HepG2 (cell line): ENCODE results near the gene SLC38A2. TPM values are rescaled to one million over a fixed set of nuclear protein-coding genes. Genes with fewer than 3 reads are reported as not detected.

Experiments used
- CHD2 ChIP-seq: IDR thresholded peaks from 2 replicates; pipeline ENCODE4 v1.6.1; 2011; ENCODE audit warnings: low read depth, low read length, improper control_type of control experiment
- NFE2L1 ChIP-seq: sonication (generic); formaldehyde crosslinking; IDR thresholded peaks from 2 replicates; pipeline ENCODE4 v1.4.0; 2020; ENCODE audit warnings: missing genetic modification reagents, mild to moderate bottlenecking, borderline replicate concordance
- POLR2AphosphoS5 ChIP-seq: IDR thresholded peaks from 2 replicates; pipeline ENCODE4 v1.6.1; 2012; ENCODE audit warnings: low read depth, low read length
- SAP130 ChIP-seq: IDR thresholded peaks from 2 replicates; pipeline ENCODE4 v1.6.1; 2016; ENCODE audit warnings: low read depth
- ZNF547 ChIP-seq: sonication (generic); formaldehyde crosslinking; IDR thresholded peaks from 2 replicates; pipeline ENCODE4 v1.5.1; 2020; ENCODE audit warnings: mild to moderate bottlenecking, missing genetic modification reagents
- polyA plus RNA-seq, 8 experiments: library from polyadenylated mRNA; depleted of rRNA in 3 of 8; stranded (reverse) in 7 of 8; unstranded in 1 of 8; fragments of >200 nt; fragmentation: Illumina TruSeq in 4 of 8; extraction: Trizol in 4 of 8; gene quantifications; 2 replicates each; pipeline versions ENCODE4 v1.2.1 to v1.2.3, GENCODE V29; 2011 to 2016; ENCODE audit warnings: low read depth in 4 of 8, missing spikeins in 1 of 8, mixed read lengths in 1 of 8; ENCODE audit not compliant: insufficient read depth in 1 of 8
- total RNA-seq, 5 experiments: library from RNA; depleted of rRNA; stranded (reverse); fragments of >200 nt; fragmentation: Illumina TruSeq; extraction: Trizol; gene quantifications; 2 replicates each; pipeline ENCODE4 v1.2.3, GENCODE V29; 2016; ENCODE audit warnings: low read depth in 1 of 5
- TF ChIP-seq, protein P1 (sequence below): sonication (generic); formaldehyde crosslinking; IDR thresholded peaks from 2 replicates; pipeline ENCODE4 v1.9.0; 2021; ENCODE audit warnings: mild to moderate bottlenecking, missing genetic modification reagents
- TF ChIP-seq, protein P2 (sequence below): sonication (generic); formaldehyde crosslinking; conservative IDR thresholded peaks from 2 replicates; pipeline ENCODE4 v1.8.0; 2022; ENCODE audit warnings: mild to moderate bottlenecking, moderate library complexity, missing genetic modification reagents
- TF ChIP-seq, protein P3 (sequence below): sonication (generic); formaldehyde crosslinking; IDR thresholded peaks from 2 replicates; pipeline ENCODE4 v1.4.0; 2020; ENCODE audit warnings: mild to moderate bottlenecking, missing genetic modification reagents
- TF ChIP-seq, protein P4 (sequence below): sonication (generic); formaldehyde crosslinking; IDR thresholded peaks from 2 replicates; pipeline ENCODE4 v1.4.0; 2020; ENCODE audit warnings: missing genetic modification reagents
- TF ChIP-seq, protein P5 (sequence below): sonication (generic); formaldehyde crosslinking; IDR thresholded peaks from 2 replicates; pipeline ENCODE4 v1.5.0; 2020; ENCODE audit warnings: missing genetic modification reagents
- TF ChIP-seq, protein P6 (sequence below): sonication (generic); formaldehyde crosslinking; IDR thresholded peaks from 2 replicates; pipeline ENCODE4 v1.4.0; 2020; ENCODE audit warnings: missing genetic modification reagents
- TF ChIP-seq, protein P7 (sequence below): sonication (generic); formaldehyde crosslinking; conservative IDR thresholded peaks from 2 replicates; pipeline ENCODE4 v1.5.0; 2020; ENCODE audit warnings: missing genetic modification reagents

The SLC38A2 gene
- total and polyA plus RNA-seq, 2 of the 13 experiments (the other 11 are each of a cell fraction or from before 2014, with no cell fraction given), result 368 to 880 TPM

DNA sequence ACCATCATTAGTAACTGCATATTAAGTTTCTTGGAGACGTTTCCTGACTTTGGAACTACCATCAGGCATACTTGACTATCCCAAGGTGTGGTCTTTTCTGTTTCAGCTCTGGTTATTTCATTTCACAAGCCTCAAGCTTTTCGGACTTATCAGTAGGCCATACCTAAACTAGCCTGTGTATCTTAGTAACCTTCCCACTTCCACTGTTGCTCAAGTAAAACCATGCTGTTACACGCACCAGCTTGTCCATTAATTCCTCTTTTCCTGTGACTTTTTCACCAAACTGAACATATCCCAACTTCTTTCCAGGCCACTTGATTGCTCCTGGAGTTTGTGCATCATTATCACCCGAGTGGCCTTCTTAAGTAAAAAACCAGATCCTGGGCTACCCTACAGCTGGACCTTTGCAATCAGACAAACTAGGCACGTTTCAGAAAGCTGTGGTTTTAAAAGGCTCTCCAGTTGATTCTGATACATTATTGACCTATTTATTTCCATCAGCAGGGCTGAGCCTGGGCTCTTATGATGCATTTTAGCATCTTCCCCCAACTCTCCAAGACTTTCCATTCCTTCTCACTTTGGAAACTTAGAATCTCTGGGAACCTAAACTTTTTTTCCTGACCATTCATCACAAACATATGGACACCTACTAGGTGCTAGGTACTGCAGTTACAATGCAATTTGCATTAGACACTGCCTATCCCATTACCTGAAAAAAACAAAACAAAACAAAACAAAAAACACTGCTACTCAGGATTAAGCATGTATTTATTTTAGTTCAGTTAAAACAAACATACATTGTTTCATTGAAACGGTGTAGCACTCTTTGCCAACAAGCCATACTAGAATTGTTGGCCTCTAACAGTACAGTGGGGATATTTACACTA, 14.9 kb downstream of the SLC38A2 start (continued):
- TF ChIP-seq, protein P1, sequence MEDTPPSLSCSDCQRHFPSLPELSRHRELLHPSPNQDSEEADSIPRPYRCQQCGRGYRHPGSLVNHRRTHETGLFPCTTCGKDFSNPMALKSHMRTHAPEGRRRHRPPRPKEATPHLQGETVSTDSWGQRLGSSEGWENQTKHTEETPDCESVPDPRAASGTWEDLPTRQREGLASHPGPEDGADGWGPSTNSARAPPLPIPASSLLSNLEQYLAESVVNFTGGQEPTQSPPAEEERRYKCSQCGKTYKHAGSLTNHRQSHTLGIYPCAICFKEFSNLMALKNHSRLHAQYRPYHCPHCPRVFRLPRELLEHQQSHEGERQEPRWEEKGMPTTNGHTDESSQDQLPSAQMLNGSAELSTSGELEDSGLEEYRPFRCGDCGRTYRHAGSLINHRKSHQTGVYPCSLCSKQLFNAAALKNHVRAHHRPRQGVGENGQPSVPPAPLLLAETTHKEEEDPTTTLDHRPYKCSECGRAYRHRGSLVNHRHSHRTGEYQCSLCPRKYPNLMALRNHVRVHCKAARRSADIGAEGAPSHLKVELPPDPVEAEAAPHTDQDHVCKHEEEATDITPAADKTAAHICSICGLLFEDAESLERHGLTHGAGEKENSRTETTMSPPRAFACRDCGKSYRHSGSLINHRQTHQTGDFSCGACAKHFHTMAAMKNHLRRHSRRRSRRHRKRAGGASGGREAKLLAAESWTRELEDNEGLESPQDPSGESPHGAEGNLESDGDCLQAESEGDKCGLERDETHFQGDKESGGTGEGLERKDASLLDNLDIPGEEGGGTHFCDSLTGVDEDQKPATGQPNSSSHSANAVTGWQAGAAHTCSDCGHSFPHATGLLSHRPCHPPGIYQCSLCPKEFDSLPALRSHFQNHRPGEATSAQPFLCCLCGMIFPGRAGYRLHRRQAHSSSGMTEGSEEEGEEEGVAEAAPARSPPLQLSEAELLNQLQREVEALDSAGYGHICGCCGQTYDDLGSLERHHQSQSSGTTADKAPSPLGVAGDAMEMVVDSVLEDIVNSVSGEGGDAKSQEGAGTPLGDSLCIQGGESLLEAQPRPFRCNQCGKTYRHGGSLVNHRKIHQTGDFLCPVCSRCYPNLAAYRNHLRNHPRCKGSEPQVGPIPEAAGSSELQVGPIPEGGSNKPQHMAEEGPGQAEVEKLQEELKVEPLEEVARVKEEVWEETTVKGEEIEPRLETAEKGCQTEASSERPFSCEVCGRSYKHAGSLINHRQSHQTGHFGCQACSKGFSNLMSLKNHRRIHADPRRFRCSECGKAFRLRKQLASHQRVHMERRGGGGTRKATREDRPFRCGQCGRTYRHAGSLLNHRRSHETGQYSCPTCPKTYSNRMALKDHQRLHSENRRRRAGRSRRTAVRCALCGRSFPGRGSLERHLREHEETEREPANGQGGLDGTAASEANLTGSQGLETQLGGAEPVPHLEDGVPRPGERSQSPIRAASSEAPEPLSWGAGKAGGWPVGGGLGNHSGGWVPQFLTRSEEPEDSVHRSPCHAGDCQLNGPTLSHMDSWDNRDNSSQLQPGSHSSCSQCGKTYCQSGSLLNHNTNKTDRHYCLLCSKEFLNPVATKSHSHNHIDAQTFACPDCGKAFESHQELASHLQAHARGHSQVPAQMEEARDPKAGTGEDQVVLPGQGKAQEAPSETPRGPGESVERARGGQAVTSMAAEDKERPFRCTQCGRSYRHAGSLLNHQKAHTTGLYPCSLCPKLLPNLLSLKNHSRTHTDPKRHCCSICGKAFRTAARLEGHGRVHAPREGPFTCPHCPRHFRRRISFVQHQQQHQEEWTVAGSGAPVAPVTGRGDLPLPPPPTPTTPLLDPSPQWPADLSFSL, result peak; percentile 43; the same call in 1 of the 2 replicates
- TF ChIP-seq ZNF547 (CRISPR knock-in tag), result peak; percentile 75; the same call in 1 of the 2 replicates
- no peak for TF ChIP-seq NFE2L1 (CRISPR knock-in tag)
- TF ChIP-seq, protein P2, sequence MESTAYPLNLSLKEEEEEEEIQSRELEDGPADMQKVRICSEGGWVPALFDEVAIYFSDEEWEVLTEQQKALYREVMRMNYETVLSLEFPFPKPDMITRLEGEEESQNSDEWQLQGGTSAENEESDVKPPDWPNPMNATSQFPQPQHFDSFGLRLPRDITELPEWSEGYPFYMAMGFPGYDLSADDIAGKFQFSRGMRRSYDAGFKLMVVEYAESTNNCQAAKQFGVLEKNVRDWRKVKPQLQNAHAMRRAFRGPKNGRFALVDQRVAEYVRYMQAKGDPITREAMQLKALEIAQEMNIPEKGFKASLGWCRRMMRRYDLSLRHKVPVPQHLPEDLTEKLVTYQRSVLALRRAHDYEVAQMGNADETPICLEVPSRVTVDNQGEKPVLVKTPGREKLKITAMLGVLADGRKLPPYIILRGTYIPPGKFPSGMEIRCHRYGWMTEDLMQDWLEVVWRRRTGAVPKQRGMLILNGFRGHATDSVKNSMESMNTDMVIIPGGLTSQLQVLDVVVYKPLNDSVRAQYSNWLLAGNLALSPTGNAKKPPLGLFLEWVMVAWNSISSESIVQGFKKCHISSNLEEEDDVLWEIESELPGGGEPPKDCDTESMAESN, result peak; percentile 76; the same call in 1 of the 2 replicates
- TF ChIP-seq POLR2AphosphoS5, result peak; percentile 95
- TF ChIP-seq, protein P3, sequence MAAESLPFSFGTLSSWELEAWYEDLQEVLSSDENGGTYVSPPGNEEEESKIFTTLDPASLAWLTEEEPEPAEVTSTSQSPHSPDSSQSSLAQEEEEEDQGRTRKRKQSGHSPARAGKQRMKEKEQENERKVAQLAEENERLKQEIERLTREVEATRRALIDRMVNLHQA (CRISPR knock-in tag), result no peak
- TF ChIP-seq, protein P4, sequence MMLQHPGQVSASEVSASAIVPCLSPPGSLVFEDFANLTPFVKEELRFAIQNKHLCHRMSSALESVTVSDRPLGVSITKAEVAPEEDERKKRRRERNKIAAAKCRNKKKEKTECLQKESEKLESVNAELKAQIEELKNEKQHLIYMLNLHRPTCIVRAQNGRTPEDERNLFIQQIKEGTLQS (CRISPR knock-in tag), result no peak
- TF ChIP-seq, protein P5, sequence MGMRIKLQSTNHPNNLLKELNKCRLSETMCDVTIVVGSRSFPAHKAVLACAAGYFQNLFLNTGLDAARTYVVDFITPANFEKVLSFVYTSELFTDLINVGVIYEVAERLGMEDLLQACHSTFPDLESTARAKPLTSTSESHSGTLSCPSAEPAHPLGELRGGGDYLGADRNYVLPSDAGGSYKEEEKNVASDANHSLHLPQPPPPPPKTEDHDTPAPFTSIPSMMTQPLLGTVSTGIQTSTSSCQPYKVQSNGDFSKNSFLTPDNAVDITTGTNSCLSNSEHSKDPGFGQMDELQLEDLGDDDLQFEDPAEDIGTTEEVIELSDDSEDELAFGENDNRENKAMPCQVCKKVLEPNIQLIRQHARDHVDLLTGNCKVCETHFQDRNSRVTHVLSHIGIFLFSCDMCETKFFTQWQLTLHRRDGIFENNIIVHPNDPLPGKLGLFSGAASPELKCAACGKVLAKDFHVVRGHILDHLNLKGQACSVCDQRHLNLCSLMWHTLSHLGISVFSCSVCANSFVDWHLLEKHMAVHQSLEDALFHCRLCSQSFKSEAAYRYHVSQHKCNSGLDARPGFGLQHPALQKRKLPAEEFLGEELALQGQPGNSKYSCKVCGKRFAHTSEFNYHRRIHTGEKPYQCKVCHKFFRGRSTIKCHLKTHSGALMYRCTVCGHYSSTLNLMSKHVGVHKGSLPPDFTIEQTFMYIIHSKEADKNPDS (CRISPR knock-in tag), result no peak
- TF ChIP-seq, protein P6, sequence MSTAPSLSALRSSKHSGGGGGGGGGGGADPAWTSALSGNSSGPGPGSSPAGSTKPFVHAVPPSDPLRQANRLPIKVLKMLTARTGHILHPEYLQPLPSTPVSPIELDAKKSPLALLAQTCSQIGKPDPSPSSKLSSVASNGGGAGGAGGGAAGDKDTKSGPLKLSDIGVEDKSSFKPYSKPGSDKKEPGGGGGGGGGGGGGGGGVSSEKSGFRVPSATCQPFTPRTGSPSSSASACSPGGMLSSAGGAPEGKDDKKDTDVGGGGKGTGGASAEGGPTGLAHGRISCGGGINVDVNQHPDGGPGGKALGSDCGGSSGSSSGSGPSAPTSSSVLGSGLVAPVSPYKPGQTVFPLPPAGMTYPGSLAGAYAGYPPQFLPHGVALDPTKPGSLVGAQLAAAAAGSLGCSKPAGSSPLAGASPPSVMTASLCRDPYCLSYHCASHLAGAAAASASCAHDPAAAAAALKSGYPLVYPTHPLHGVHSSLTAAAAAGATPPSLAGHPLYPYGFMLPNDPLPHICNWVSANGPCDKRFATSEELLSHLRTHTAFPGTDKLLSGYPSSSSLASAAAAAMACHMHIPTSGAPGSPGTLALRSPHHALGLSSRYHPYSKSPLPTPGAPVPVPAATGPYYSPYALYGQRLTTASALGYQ (CRISPR knock-in tag), result 0 out of 2 replicates have a peak, but pooled peaks have one; percentile 62
- TF ChIP-seq, protein P7, sequence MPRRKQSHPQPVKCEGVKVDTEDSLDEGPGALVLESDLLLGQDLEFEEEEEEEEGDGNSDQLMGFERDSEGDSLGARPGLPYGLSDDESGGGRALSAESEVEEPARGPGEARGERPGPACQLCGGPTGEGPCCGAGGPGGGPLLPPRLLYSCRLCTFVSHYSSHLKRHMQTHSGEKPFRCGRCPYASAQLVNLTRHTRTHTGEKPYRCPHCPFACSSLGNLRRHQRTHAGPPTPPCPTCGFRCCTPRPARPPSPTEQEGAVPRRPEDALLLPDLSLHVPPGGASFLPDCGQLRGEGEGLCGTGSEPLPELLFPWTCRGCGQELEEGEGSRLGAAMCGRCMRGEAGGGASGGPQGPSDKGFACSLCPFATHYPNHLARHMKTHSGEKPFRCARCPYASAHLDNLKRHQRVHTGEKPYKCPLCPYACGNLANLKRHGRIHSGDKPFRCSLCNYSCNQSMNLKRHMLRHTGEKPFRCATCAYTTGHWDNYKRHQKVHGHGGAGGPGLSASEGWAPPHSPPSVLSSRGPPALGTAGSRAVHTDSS (CRISPR knock-in tag), result no peak; the same call in 1 of the 2 replicates
- TF ChIP-seq SAP130 (CRISPR knock-in tag), result peak; percentile 21
- peak; percentile 72 for TF ChIP-seq CHD2
